GM18870 (cell line): ENCODE results near the gene GIT2.
"Not testable (repeated sequence)": the region's sequence is repeated elsewhere in the genome, so short reads cannot be mapped to it uniquely, and the experiment has no call there.

Experiments used
- ATAC-seq: cut with Tn5 transposase; IDR thresholded peaks from one replicate; pipeline ENCODE4 v1.9.1; 2021; ENCODE audit warnings: moderate library complexity; ENCODE audit not compliant: unreplicated experiment

Gene GIT2

GRCh38 chr12:109923481-109924245 is 72.5 kb downstream of the GIT2 start:
- ATAC-seq: no peak

GRCh38 chr12:109923038-109923437 is 73.1 kb downstream of the GIT2 start:
- ATAC-seq: no peak

- ATAC-seq: no peak
These were observed 74.2 kb downstream of the GIT2 start for GRCh38 chr12:109921982-109922381.

- ATAC-seq: no peak
These were observed 75.8 kb downstream of the GIT2 start for GRCh38 chr12:109920261-109920780.

- ATAC-seq: no peak
These were observed 76.7 kb downstream of the GIT2 start for GRCh38 chr12:109919456-109919855.

GRCh38 chr12:109916045-109916444 is 80.1 kb downstream of the GIT2 start:
- no peak for ATAC-seq

- no peak for ATAC-seq
These were observed 80.8 kb downstream of the GIT2 start for GRCh38 chr12:109915171-109916040.

- ATAC-seq: no peak
These were observed 81.7 kb downstream of the GIT2 start for GRCh38 chr12:109914461-109914860.

- ATAC-seq: no peak
These were observed 83.3 kb downstream of the GIT2 start for GRCh38 chr12:109912855-109913321.

GRCh38 chr12:109910969-109911348 is 85.2 kb downstream of the GIT2 start:
- ATAC-seq: no peak

GRCh38 chr12:109910254-109910968 is 85.8 kb downstream of the GIT2 start:
- ATAC-seq: no peak

GRCh38 chr12:109905301-109905700 is 90.9 kb downstream of the GIT2 start:
- ATAC-seq: no peak

- ATAC-seq: no peak
These were observed 93.2 kb downstream of the GIT2 start for GRCh38 chr12:109902891-109903418.

- no peak for ATAC-seq
These were observed 95.2 kb downstream of the GIT2 start for GRCh38 chr12:109900752-109901580.

- peak; percentile 67 for ATAC-seq
These were observed 96.1 kb downstream of the GIT2 start, which contains the start of gene TCHP for GRCh38 chr12:109899783-109900751. Gene TCHP (plus strand): TSS chr12:109900274. CDS start chr12:109903027, 2,753 bp downstream.

- not testable (repeated sequence) for ATAC-seq
These were observed 96.8 kb downstream of the GIT2 start for GRCh38 chr12:109899345-109899744.

GRCh38 chr12:109897029-109897428 is 99.1 kb downstream of the GIT2 start:
- no peak for ATAC-seq

- ATAC-seq: no peak
These were observed 100.0 kb downstream of the GIT2 start for GRCh38 chr12:109896188-109896587.

GRCh38 chr12:109894939-109895338 is 101.2 kb downstream of the GIT2 start:
- ATAC-seq: no peak
